T-helper 17 cell (primary cell): ENCODE data around the gene FLNB. TPM values are rescaled to one million over a fixed set of nuclear protein-coding genes. Genes with fewer than 3 reads are reported as not detected.
A peak's percentile ranks its signal among the peaks of the same experiment; 100 is the strongest.
"Not testable (repeated sequence)": the region's sequence is repeated elsewhere in the genome, so short reads cannot be mapped to it uniquely, and the experiment has no call there.

Experiments used
- ATAC-seq: fragments of 150-1000 bp; cut with Tn5 transposase; 2 replicates; pipeline ENCODE4 v1.10.0; 2021; ENCODE audit warnings: mild to moderate bottlenecking, moderate library complexity
- DNase-seq, 3 donors: peaks; one replicate each; pipeline versions ENCODE4 v3.0.0 to v3.0.0-alpha.2; 2020 to 2021
- H3K9me3 ChIP-seq: one replicate; pipeline ENCODE4 v1.7.0; 2013; ENCODE audit warnings: low read length, mild to moderate bottlenecking; ENCODE audit not compliant: control insufficient read depth, poor library complexity, severe bottlenecking
- H3K27ac Mint-ChIP-seq: one replicate; pipeline ENCODE4 v1.8.0; 2022; ENCODE audit warnings: mild to moderate bottlenecking, moderate library complexity, mixed read lengths
- H3K27me3 Mint-ChIP-seq: one replicate; pipeline ENCODE4 v1.8.0; 2022; ENCODE audit warnings: mixed read lengths
- H3K36me3 Mint-ChIP-seq: one replicate; pipeline ENCODE4 v1.8.0; 2022; ENCODE audit warnings: low read depth, mixed read lengths
- H3K4me1 Mint-ChIP-seq: one replicate; pipeline ENCODE4 v1.8.0; 2022; ENCODE audit warnings: mild to moderate bottlenecking, mixed read lengths
- H3K4me3 Mint-ChIP-seq: one replicate; pipeline ENCODE4 v1.8.0; 2022; ENCODE audit warnings: mild to moderate bottlenecking, moderate library complexity, mixed read lengths
- total RNA-seq, 4 donors: library from RNA in 2 of 4; stranded (reverse) in 2 of 4; gene quantifications; one replicate each; pipeline ENCODE4 v1.2.3 and lab custom pipeline; 2022 to 2026

FLNB gene
- total RNA-seq, 2 donors from 2014 or later, result 41.1 to 42.5 TPM

DNA sequence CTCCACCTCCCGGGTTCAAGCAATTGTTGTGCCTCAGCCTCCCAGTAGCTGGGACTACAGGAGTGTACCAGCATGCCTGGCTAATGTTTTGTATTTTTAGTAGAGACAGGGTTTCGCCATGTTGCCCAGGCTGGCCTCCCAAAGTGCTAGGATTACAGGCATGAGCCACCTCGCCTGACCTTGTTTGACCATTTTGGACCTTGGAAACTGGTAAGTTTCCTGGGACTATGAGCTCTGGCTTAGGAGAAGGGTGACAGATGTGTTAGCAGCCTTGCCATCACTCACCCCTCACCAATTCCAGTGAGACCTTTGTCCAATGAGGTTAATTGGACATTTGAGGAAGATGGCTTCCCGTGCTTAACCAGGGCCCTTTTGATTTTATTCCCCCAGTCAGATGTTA lies 182.7 kb downstream of the FLNB start:
- Mint-ChIP-seq H3K36me3 (no peaks in the 10 kb centered on the region), H3K4me1 (peaks cover 4% of the 10 kb centered on the region), H3K27me3 (no peaks in the 10 kb centered on the region), H3K4me3 (no peak overlapping the region), H3K27ac (no peak overlapping the region)
- H3K9me3 ChIP-seq, result no peaks in the 10 kb centered on the region
- DNase-seq, result no peak
- ATAC-seq, result no peak

DNA sequence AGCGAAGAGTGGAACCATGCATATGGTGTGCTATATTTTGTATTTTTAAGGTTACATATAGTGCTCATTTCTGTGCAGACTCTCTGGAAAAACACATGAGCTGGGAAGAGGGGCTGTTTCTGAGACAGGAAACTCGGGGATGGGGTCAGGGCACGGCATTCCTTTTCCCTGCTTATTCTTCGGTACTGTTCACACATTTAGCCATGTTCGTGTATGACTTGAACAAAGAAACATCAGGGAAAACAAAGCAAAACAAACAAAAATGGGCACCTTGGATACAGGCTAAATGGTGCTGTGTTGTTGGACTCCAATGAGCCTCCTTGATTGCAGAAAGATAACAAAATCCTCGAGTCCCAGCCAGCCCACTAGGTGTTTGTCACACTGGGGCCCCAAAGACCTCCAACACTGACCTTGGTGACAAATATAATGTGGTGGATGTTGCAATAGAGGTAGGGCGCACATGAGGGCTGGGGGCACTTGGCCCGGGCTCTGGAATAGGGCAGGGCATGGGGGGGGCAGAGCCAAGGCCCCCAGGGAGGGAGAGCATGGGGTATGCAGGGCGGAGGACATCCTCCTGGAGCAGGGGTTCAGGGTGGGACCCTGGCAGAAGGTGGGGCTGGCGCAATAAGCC lies 183.3 kb downstream of the FLNB start:
- Mint-ChIP-seq H3K4me3 (no peak overlapping the region), H3K27ac (no peak overlapping the region), H3K36me3 (no peaks in the 10 kb centered on the region), H3K4me1 (peaks cover 4% of the 10 kb centered on the region), H3K27me3 (no peaks in the 10 kb centered on the region)
- H3K9me3 ChIP-seq, result no peaks in the 10 kb centered on the region
- ATAC-seq (no peak), DNase-seq (no peak)

GRCh38 chr3:58192069-58192468 lies 183.8 kb downstream of the FLNB start:
- Mint-ChIP-seq H3K27me3 (no peaks in the 10 kb centered on the region), H3K36me3 (no peaks in the 10 kb centered on the region), H3K27ac (no peak overlapping the region), H3K4me1 (peaks cover 4% of the 10 kb centered on the region), H3K4me3 (no peak overlapping the region)
- H3K9me3 ChIP-seq, result no peaks in the 10 kb centered on the region
- DNase-seq (no peak), ATAC-seq (no peak)

GRCh38 chr3:58193682-58194407 lies 185.6 kb downstream of the FLNB start:
- Mint-ChIP-seq H3K4me3 (no peak overlapping the region), H3K36me3 (no peaks in the 10 kb centered on the region), H3K4me1 (peaks cover 2% of the 10 kb centered on the region), H3K27me3 (peaks cover 6% of the 10 kb centered on the region), H3K27ac (no peak overlapping the region)
- H3K9me3 ChIP-seq, result no peaks in the 10 kb centered on the region
- ATAC-seq (no peak), DNase-seq (no peak)

- Mint-ChIP-seq H3K4me1 (peaks cover under 1% of the 10 kb centered on the region), H3K4me3 (no peak overlapping the region), H3K27ac (no peak overlapping the region), H3K27me3 (peaks cover 18% of the 10 kb centered on the region), H3K36me3 (peaks cover 2% of the 10 kb centered on the region)
- ATAC-seq (no peak), DNase-seq (no peak)
- no peaks in the 10 kb centered on the region for H3K9me3 ChIP-seq
These were observed 189.4 kb downstream of the FLNB start for GRCh38 chr3:58197588-58197987.

DNA sequence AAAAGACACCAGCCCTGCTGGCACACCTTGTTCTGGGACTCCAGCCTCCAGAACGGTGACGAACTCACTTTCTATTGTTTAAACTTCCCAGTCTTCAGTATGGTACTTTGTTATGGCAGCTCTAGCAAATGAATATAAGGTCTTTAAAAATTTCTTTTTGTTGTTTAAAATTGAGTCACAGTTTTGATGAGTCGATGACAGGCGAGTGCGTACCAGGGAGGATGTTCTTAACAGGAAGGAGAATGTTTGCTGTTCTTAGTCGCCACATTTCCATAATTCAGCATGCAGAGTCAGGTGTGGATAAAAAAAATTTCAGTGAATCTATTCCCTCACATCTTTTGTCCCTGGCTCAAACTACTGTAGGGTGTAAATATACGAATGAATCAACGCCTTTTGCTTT lies 190.1 kb downstream of the FLNB start:
- Mint-ChIP-seq H3K4me3 (no peak overlapping the region), H3K27me3 (peaks cover 25% of the 10 kb centered on the region), H3K4me1 (no peaks in the 10 kb centered on the region), H3K27ac (no peak overlapping the region), H3K36me3 (peaks cover 2% of the 10 kb centered on the region)
- no peak for ATAC-seq
- no peaks in the 10 kb centered on the region for H3K9me3 ChIP-seq
- no peak for DNase-seq

GRCh38 chr3:58198804-58199203 lies 190.6 kb downstream of the FLNB start:
- H3K27me3 Mint-ChIP-seq, result peaks cover 28% of the 10 kb centered on the region
- no peaks in the 10 kb centered on the region for H3K9me3 ChIP-seq
- peaks cover 2% of the 10 kb centered on the region for H3K36me3 Mint-ChIP-seq
- DNase-seq, result no peak
- H3K4me1 Mint-ChIP-seq, result no peaks in the 10 kb centered on the region
- ATAC-seq, result no peak
- no peak overlapping the region for H3K4me3 Mint-ChIP-seq
- no peak overlapping the region for H3K27ac Mint-ChIP-seq

DNA sequence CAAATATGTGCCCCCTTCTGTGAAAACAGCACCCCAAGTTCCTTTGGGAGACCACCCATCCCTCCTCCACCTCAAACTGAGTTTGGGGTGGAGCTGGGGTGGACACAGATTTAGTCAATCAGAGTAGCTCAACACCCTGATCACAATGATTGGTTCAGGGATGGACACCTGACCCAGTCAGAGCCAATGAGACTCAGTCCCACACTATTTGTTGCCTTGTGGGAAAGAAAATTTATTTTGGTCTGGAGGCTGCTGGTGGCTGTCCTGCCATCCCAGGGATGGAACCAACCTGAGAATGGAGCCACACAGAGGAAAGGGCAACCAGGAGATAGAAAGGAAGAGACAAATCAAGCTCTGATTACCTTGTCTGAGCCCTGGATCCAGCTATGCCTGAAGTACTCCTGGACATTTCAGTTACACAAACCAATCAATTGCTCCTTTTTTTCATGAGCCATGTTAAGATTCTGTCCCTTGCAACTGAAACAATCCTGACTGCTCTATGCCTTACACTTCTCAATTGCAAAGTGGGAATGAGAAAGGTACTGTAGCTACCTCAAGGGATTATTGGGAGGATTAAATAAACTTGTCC lies 192.0 kb downstream of the FLNB start:
- H3K36me3 Mint-ChIP-seq, result peaks cover 2% of the 10 kb centered on the region
- no peak for DNase-seq
- peak overlapping the region; percentile 28 for H3K4me3 Mint-ChIP-seq
- no peaks in the 10 kb centered on the region for H3K9me3 ChIP-seq
- no peaks in the 10 kb centered on the region for H3K4me1 Mint-ChIP-seq
- H3K27me3 Mint-ChIP-seq, result peaks cover 30% of the 10 kb centered on the region
- no peak overlapping the region for H3K27ac Mint-ChIP-seq
- no peak for ATAC-seq

DNA sequence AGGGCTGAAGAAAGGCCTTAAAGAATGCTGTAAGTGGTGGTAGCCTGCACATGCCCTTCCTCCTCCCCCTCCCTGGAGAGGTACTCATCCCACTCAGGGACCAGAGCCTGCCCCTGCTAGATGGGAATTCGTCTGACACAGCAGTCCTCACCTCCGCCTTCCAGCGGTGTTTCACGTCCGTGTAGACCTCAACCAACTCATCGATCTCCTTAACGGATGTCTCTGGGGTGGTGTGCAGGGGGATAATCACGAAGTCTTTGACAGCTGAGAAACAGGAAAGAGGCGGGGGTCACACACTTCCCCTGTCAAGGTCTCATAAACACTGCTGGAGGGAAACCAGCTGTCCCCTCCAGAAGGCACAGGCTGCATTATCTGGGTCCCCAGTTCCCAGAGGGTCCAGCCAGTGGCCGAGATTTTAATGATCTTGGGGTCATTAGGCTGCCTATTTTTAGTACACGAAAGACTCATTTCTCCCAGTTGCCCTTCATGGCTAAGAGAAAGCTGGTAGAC lies 192.7 kb downstream of the FLNB start:
- Mint-ChIP-seq H3K27me3 (peaks cover 37% of the 10 kb centered on the region), H3K4me1 (no peaks in the 10 kb centered on the region), H3K36me3 (peaks cover 2% of the 10 kb centered on the region), H3K27ac (no peak overlapping the region), H3K4me3 (peak overlapping the region; percentile 28)
- no peak for ATAC-seq
- no peak for DNase-seq
- H3K9me3 ChIP-seq, result no peaks in the 10 kb centered on the region

DNA sequence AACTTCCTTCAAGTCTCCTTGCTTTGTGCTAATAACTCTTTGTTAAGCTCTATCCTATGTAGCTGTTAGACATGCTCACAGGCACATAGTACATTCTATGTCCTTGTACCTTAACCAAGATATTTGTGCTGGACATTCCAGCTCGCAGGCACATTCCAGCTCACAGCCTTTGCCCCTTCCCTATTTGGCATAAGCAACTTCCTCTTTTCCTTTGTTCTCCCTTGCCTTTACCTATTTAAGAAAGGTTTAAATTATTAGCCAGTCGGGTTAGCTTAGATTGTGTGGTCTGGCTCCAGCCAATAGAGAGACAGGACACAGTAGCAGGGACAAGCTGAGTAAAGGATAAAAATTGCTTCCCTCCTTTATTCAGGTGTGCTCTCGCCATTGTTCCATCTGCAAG lies 193.2 kb downstream of the FLNB start:
- H3K27ac Mint-ChIP-seq, ATAC-seq, H3K4me1 Mint-ChIP-seq, H3K36me3 Mint-ChIP-seq, DNase-seq, H3K9me3 ChIP-seq, H3K4me3 Mint-ChIP-seq: not testable (repeated sequence)
- peaks cover 39% of the 10 kb centered on the region for H3K27me3 Mint-ChIP-seq

DNA sequence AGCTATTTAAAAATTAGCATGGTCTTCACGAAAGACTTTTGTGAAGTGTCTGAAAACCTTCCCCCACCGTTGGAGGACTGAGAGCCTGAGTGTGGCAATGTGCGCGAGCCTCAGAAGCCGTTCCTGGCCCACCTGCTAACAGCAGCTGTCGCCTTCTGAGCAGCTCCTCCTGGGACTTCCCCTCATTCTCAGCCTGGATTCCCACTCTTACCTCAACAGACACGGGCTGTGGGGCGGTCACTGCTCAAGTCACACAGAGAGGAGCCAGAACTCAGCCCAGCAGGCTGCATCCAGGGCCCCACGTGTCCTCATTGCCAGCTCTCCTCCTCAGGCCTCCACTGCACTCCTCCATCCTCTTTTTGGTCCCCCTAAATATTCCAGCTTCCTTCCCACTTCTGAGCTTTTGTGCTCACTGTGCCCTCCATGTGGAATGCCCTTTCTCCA lies 194.7 kb downstream of the FLNB start:
- H3K27me3 Mint-ChIP-seq, result peaks cover 45% of the 10 kb centered on the region
- H3K4me3 Mint-ChIP-seq, result no peak overlapping the region
- no peak overlapping the region for H3K27ac Mint-ChIP-seq
- H3K9me3 ChIP-seq, result no peaks in the 10 kb centered on the region
- ATAC-seq (no peak), DNase-seq (no peak)
- peaks cover 2% of the 10 kb centered on the region for H3K36me3 Mint-ChIP-seq
- H3K4me1 Mint-ChIP-seq, result no peaks in the 10 kb centered on the region

DNA sequence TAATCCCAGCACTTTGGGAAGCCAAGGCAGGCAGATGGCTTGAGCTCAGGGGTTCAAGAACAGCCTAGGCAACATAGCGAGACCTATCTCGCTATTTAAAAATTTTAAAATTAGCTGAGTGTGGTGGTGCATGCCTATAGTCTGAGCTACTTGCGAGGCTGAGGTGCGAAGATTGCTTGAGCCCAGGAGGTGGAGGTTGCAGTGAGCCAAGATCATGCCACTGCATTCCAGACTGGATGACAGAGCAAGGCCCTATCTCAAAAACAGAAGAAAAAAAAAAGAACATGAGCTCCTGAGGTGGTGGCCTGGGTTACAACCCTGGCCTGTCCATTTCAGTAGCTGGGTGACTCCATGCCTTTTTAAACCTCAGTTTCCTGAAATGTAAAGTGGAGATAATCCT lies 195.3 kb downstream of the FLNB start:
- H3K9me3 ChIP-seq, result no peaks in the 10 kb centered on the region
- Mint-ChIP-seq H3K36me3 (peaks cover 2% of the 10 kb centered on the region), H3K4me3 (no peak overlapping the region), H3K27me3 (peaks cover 47% of the 10 kb centered on the region), H3K27ac (no peak overlapping the region), H3K4me1 (no peaks in the 10 kb centered on the region)
- DNase-seq (no peak), ATAC-seq (no peak)

DNA sequence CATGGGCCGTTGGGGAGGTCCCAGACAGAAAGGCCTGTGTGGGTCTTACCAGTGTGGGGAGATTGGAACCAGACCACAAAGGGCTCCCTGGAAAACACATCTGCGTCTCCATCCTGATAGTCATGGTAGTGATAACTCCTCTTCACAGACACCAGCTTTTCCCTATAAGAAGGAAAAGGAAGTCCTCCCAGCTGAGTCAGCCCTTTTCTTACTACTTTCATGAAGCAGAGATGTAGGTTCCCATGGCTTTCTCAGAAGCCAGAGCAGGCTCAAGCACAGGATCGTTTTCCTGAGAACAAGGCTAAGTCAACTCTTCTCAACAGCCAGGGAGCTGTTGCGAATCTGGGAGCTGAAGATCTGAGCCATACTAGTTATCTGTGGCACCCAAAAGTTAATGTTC lies 196.5 kb downstream of the FLNB start:
- Mint-ChIP-seq H3K4me1 (no peaks in the 10 kb centered on the region), H3K36me3 (peaks cover 2% of the 10 kb centered on the region), H3K4me3 (no peak overlapping the region), H3K27me3 (peaks cover 57% of the 10 kb centered on the region), H3K27ac (no peak overlapping the region)
- ATAC-seq, result no peak
- no peak for DNase-seq
- H3K9me3 ChIP-seq, result no peaks in the 10 kb centered on the region
